ENCODE results near the gene FAM50A.

- no peak for TF ChIP-seq POLR2A (IDR thresholded peaks at IDR 0.05)
- TF ChIP-seq CTCF (IDR thresholded peaks at IDR 0.05), result no peak
Observed at GRCh38 chrX:154401045-154401799, 42.7 kb upstream of the FAM50A start.

Data from lower leg skin (tissue), 3 donors.